Measurements from ENCODE around the gene IFTAP.
"Not testable (repeated sequence)": the region's sequence is repeated elsewhere in the genome, so short reads cannot be mapped to it uniquely, and the experiment has no call there.

Gene IFTAP

GRCh38 chr11:36635066-36635862, 41.0 kb downstream of the IFTAP start:
- no peak for DNase-seq (ENCODE audit: low read depth in 1 of 2, low spot score in 1 of 2)

GRCh38 chr11:36638556-36638955, 44.3 kb downstream of the IFTAP start:
- no peak for DNase-seq (ENCODE audit: low read depth in 1 of 2, low spot score in 1 of 2)

- DNase-seq (ENCODE audit: low read depth in 1 of 2, low spot score in 1 of 2) = no peak
Measured at GRCh38 chr11:36657610-36658267, 63.4 kb downstream of the IFTAP start.

- DNase-seq (ENCODE audit: low read depth in 1 of 2, low spot score in 1 of 2) = not testable (repeated sequence)
Measured at GRCh38 chr11:36661359-36661758, 67.1 kb downstream of the IFTAP start.

GRCh38 chr11:36672815-36673450, 78.6 kb downstream of the IFTAP start:
- no peak for DNase-seq (ENCODE audit: low read depth in 1 of 2, low spot score in 1 of 2)

- not testable (repeated sequence) for DNase-seq (ENCODE audit: low read depth in 1 of 2, low spot score in 1 of 2)
Measured at GRCh38 chr11:36679547-36679946, 85.2 kb downstream of the IFTAP start.

- no peak for DNase-seq (ENCODE audit: low read depth in 1 of 2, low spot score in 1 of 2)
Measured at GRCh38 chr11:36683818-36684217, 89.5 kb downstream of the IFTAP start.

- DNase-seq (ENCODE audit: low read depth in 1 of 2, low spot score in 1 of 2) = peak in 1 of 2 donors; percentile 2
Measured at GRCh38 chr11:36684840-36685801, 90.8 kb downstream of the IFTAP start.

- no peak for DNase-seq (ENCODE audit: low read depth in 1 of 2, low spot score in 1 of 2)
Measured at GRCh38 chr11:36688132-36688531, 93.8 kb downstream of the IFTAP start.

- no peak for DNase-seq (ENCODE audit: low read depth in 1 of 2, low spot score in 1 of 2)
Measured at GRCh38 chr11:36688571-36689291, 94.4 kb downstream of the IFTAP start.

- DNase-seq (ENCODE audit: low read depth in 1 of 2, low spot score in 1 of 2) = no peak
Measured at GRCh38 chr11:36689442-36689841, 95.1 kb downstream of the IFTAP start.

GRCh38 chr11:36692704-36693103, 98.4 kb downstream of the IFTAP start:
- DNase-seq (ENCODE audit: low read depth in 1 of 2, low spot score in 1 of 2) = no peak

GRCh38 chr11:36693139-36693843, 99.0 kb downstream of the IFTAP start:
- no peak for DNase-seq (ENCODE audit: low read depth in 1 of 2, low spot score in 1 of 2)

GRCh38 chr11:36695111-36695510, 100.8 kb downstream of the IFTAP start:
- no peak for DNase-seq (ENCODE audit: low read depth in 1 of 2, low spot score in 1 of 2)

GRCh38 chr11:36695571-36695970, 101.3 kb downstream of the IFTAP start:
- no peak for DNase-seq (ENCODE audit: low read depth in 1 of 2, low spot score in 1 of 2)

- DNase-seq (ENCODE audit: low read depth in 1 of 2, low spot score in 1 of 2) = no peak
Measured at GRCh38 chr11:36696550-36696949, 102.2 kb downstream of the IFTAP start.

GRCh38 chr11:36699271-36699670, 105.0 kb downstream of the IFTAP start:
- no peak for DNase-seq (ENCODE audit: low read depth in 1 of 2, low spot score in 1 of 2)

- DNase-seq (ENCODE audit: low read depth in 1 of 2, low spot score in 1 of 2) = no peak
Measured at GRCh38 chr11:36700246-36700645, 105.9 kb downstream of the IFTAP start.

GRCh38 chr11:36702330-36703054, 108.2 kb downstream of the IFTAP start:
- no peak for DNase-seq (ENCODE audit: low read depth in 1 of 2, low spot score in 1 of 2)
